Neural cell (in vitro differentiated cells): ENCODE data around the gene NSMCE1. TPM values are rescaled to one million over a fixed set of nuclear protein-coding genes. Genes with fewer than 3 reads are reported as not detected.

Experiments used
- H2AFZ ChIP-seq: fragments of 200-600, 300-800 bp; sonication (generic), shearing (Covaris generic); 2 replicates; pipeline ENCODE4 v1.6.0; 2014; ENCODE audit warnings: low read depth, mild to moderate bottlenecking, antibody characterized with exemption, low read length, moderate library complexity
- H3F3A ChIP-seq: fragments of 200-600 bp; shearing (Covaris generic); 2 replicates; pipeline ENCODE4 v1.6.1; 2016; ENCODE audit warnings: mild to moderate bottlenecking, moderate library complexity, mixed read lengths, antibody characterized with exemption, low read length; ENCODE audit not compliant: insufficient read depth, poor library complexity, severe bottlenecking
- H3K27ac ChIP-seq: fragments of 200-600, 300-800 bp; sonication (generic), shearing (Covaris generic); 2 replicates; pipeline ENCODE4 v1.5.1; 2014; ENCODE audit warnings: mild to moderate bottlenecking, low read length, moderate library complexity
- H3K27me3 ChIP-seq: fragments of 300-800, 200-600 bp; sonication (generic), shearing (Covaris generic); 2 replicates; pipeline ENCODE4 v1.6.0; 2014; ENCODE audit warnings: mild to moderate bottlenecking, low read depth, low read length, moderate library complexity; ENCODE audit not compliant: insufficient read depth
- H3K36me3 ChIP-seq: fragments of 300-800, 200-600 bp; sonication (generic), shearing (Covaris generic); 2 replicates; pipeline ENCODE4 v1.5.1; 2014; ENCODE audit warnings: mild to moderate bottlenecking, antibody characterized with exemption, low read length, moderate library complexity; ENCODE audit not compliant: insufficient read depth
- H3K4me2 ChIP-seq: fragments of 300-800, 200-600 bp; sonication (generic), shearing (Covaris generic); 2 replicates; pipeline ENCODE4 v1.6.0; 2014; ENCODE audit warnings: mild to moderate bottlenecking, low read length
- H3K4me3 ChIP-seq: fragments of 300-800, 200-600 bp; sonication (generic), shearing (Covaris generic); 2 replicates; pipeline ENCODE4 v1.5.1; 2014; ENCODE audit warnings: mild to moderate bottlenecking, low read length, moderate library complexity
- H3K79me2 ChIP-seq: fragments of 200-600 bp; shearing (Covaris generic); replicated peaks from 2 replicates; pipeline ENCODE4 v1.6.0; 2014; ENCODE audit warnings: mild to moderate bottlenecking, low read length, moderate library complexity; ENCODE audit not compliant: insufficient read depth
- H3K9ac ChIP-seq: fragments of 300-800, 200-600 bp; sonication (generic), shearing (Covaris generic); 2 replicates; pipeline ENCODE4 v1.6.1; 2016; ENCODE audit warnings: mild to moderate bottlenecking, low read length, mixed read lengths
- H3K9me2 ChIP-seq: fragments of 200-600 bp; shearing (Covaris generic); 2 replicates; pipeline ENCODE4 v1.6.1; 2016; ENCODE audit warnings: mild to moderate bottlenecking, low read length, mixed read lengths; ENCODE audit not compliant: insufficient read depth
- H3K9me3 ChIP-seq: fragments of 200-600, 300-800 bp; sonication (generic), shearing (Covaris generic); 2 replicates; pipeline ENCODE4 v1.6.1; 2016; ENCODE audit warnings: mild to moderate bottlenecking, mixed run types, low read length, moderate library complexity, mixed read lengths
- H4K20me1 ChIP-seq: fragments of 200-600 bp; shearing (Covaris generic); 2 replicates; pipeline ENCODE4 v1.6.1; 2016; ENCODE audit warnings: mild to moderate bottlenecking, mixed run types; ENCODE audit not compliant: insufficient read depth
- CTCF ChIP-seq: fragments of 450-650 bp; IDR thresholded peaks from 2 replicates; pipeline ENCODE4 v1.5.1; 2014; ENCODE audit warnings: antibody characterized with exemption, mild to moderate bottlenecking, moderate library complexity; ENCODE audit not compliant: poor library complexity, severe bottlenecking
- EP300 ChIP-seq: fragments of 450-650 bp; conservative IDR thresholded peaks from 2 replicates; pipeline ENCODE4 v1.6.1; 2014; ENCODE audit warnings: antibody characterized with exemption, mild to moderate bottlenecking, moderate library complexity; ENCODE audit not compliant: poor library complexity, severe bottlenecking
- EZH2 ChIP-seq: fragments of 200-600, 300-800 bp; shearing (Covaris generic), sonication (generic); IDR thresholded peaks from 2 replicates; pipeline ENCODE4 v1.6.1; 2014; ENCODE audit warnings: antibody characterized with exemption, low read length, borderline replicate concordance, mild to moderate bottlenecking; ENCODE audit not compliant: insufficient read depth, poor library complexity, severe bottlenecking
- MXI1 ChIP-seq: fragments of 450-650 bp; conservative IDR thresholded peaks from 2 replicates; pipeline ENCODE4 v1.6.1; 2014; ENCODE audit warnings: antibody characterized with exemption, mild to moderate bottlenecking; ENCODE audit not compliant: poor library complexity, severe bottlenecking
- POLR2AphosphoS5 ChIP-seq: IDR thresholded peaks from 2 replicates; pipeline ENCODE4 v1.6.1; 2012
- RAD21 ChIP-seq: fragments of 450-650 bp; conservative IDR thresholded peaks from 2 replicates; pipeline ENCODE4 v1.6.1; 2014; ENCODE audit warnings: antibody characterized with exemption, mild to moderate bottlenecking, moderate library complexity
- REST ChIP-seq: IDR thresholded peaks from 2 replicates; pipeline ENCODE4 v1.6.1; 2012; ENCODE audit warnings: borderline replicate concordance
- SMC3 ChIP-seq: fragments of 450-650 bp; conservative IDR thresholded peaks from 2 replicates; pipeline ENCODE4 v1.6.1; 2014; ENCODE audit warnings: antibody characterized with exemption, mild to moderate bottlenecking, moderate library complexity; ENCODE audit not compliant: poor library complexity
- TAF1 ChIP-seq: IDR thresholded peaks from 2 replicates; pipeline ENCODE4 v1.6.1; 2012; ENCODE audit warnings: low read depth
- polyA plus RNA-seq: library from polyadenylated mRNA; depleted of rRNA; stranded (reverse); fragments of >200 nt; gene quantifications from 2 replicates; pipeline ENCODE4 v1.2.3, GENCODE V29; 2014

NSMCE1 gene
- polyA plus RNA-seq, 1 donor from 2014 or later = 11.5 TPM

GRCh38 chr16:27311897-27312303 is 43.3 kb upstream of the NSMCE1 start:
- no peaks in the 10 kb centered on the region for H3K79me2 ChIP-seq
- TF ChIP-seq RAD21 (no peak), CTCF (no peak), TAF1 (no peak), EP300 (no peak), SMC3 (no peak), REST (no peak), MXI1 (no peak), EZH2 (no peak), POLR2AphosphoS5 (no peak)
- H3K4me2 ChIP-seq = no peak overlapping the region
- no peaks in the 10 kb centered on the region for H3K9me3 ChIP-seq
- no peak overlapping the region for H3K9ac ChIP-seq
- H3K27ac ChIP-seq = no peak overlapping the region
- peaks cover 34% of the 10 kb centered on the region for H3K27me3 ChIP-seq
- no peaks in the 10 kb centered on the region for H4K20me1 ChIP-seq
- H2AFZ ChIP-seq = no peak overlapping the region
- H3K36me3 ChIP-seq = no peaks in the 10 kb centered on the region
- H3K9me2 ChIP-seq = no peaks in the 10 kb centered on the region
- no peaks in the 10 kb centered on the region for H3F3A ChIP-seq
- H3K4me3 ChIP-seq = no peak overlapping the region

- H3K27ac ChIP-seq = no peak overlapping the region
These were observed 42.9 kb upstream of the NSMCE1 start for GRCh38 chr16:27311448-27311830.

More at GRCh38 chr16:27311448-27311830, 42.9 kb upstream of the NSMCE1 start:
- no peak for TF ChIP-seq REST
- TF ChIP-seq SMC3 = no peak
- no peak for TF ChIP-seq RAD21
- TF ChIP-seq CTCF = no peak
- no peak for TF ChIP-seq MXI1
- no peak for TF ChIP-seq EZH2
- TF ChIP-seq POLR2AphosphoS5 = no peak
- no peak for TF ChIP-seq TAF1
- TF ChIP-seq EP300 = no peak
- Histone ChIP-seq H3F3A (no peaks in the 10 kb centered on the region), H3K36me3 (no peaks in the 10 kb centered on the region), H3K4me3 (no peak overlapping the region), H3K4me2 (no peak overlapping the region), H2AFZ (no peak overlapping the region), H3K27me3 (peaks cover 34% of the 10 kb centered on the region), H4K20me1 (no peaks in the 10 kb centered on the region), H3K9ac (no peak overlapping the region), H3K9me2 (no peaks in the 10 kb centered on the region), H3K9me3 (no peaks in the 10 kb centered on the region), H3K79me2 (no peaks in the 10 kb centered on the region)
